ENCODE results near the gene G2E3.

The G2E3 gene

DNA sequence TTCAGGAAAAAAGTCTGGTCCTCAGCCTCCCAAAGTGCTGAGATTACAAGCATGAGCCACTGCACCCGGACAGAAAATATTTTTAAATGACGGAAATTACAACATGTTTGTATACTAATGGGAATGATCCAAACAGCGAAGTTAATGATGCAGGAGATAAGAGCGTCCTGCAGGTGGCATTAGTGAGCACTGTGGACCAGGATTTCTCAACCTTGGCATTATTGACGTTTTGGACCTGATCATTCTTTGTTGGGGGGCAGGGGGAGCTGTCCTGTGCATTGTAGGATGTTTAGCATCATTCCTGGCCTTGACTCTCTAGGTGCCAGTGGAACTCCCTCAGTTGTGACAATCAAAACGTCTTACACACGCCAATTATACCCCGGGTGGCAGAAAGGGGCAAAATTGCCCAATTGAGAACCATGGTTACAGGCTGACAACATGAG lies 97.3 kb downstream of the G2E3 start:
- TF ChIP-seq, protein P1, sequence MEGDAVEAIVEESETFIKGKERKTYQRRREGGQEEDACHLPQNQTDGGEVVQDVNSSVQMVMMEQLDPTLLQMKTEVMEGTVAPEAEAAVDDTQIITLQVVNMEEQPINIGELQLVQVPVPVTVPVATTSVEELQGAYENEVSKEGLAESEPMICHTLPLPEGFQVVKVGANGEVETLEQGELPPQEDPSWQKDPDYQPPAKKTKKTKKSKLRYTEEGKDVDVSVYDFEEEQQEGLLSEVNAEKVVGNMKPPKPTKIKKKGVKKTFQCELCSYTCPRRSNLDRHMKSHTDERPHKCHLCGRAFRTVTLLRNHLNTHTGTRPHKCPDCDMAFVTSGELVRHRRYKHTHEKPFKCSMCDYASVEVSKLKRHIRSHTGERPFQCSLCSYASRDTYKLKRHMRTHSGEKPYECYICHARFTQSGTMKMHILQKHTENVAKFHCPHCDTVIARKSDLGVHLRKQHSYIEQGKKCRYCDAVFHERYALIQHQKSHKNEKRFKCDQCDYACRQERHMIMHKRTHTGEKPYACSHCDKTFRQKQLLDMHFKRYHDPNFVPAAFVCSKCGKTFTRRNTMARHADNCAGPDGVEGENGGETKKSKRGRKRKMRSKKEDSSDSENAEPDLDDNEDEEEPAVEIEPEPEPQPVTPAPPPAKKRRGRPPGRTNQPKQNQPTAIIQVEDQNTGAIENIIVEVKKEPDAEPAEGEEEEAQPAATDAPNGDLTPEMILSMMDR (IDR thresholded peaks at IDR 0.05; ENCODE audit: borderline replicate concordance, insufficient read depth, low read depth, low read length): peak; percentile 70; the same call in 1 of the 2 replicates
- H3K4me3 ChIP-seq (ENCODE audit: low read depth, low read length): no peak overlapping the region

- TF ChIP-seq, protein P1 (IDR thresholded peaks at IDR 0.05; ENCODE audit: borderline replicate concordance, insufficient read depth, low read depth, low read length): no peak
- no peak overlapping the region for H3K4me3 ChIP-seq (ENCODE audit: low read depth, low read length)
Measured at GRCh38 chr14:30657050-30657449, 98.1 kb downstream of the G2E3 start.

GRCh38 chr14:30657606-30658163 lies 98.7 kb downstream of the G2E3 start:
- no peak overlapping the region for H3K4me3 ChIP-seq (ENCODE audit: low read depth, low read length)
- TF ChIP-seq, protein P1 (IDR thresholded peaks at IDR 0.05; ENCODE audit: borderline replicate concordance, insufficient read depth, low read depth, low read length): no peak

- TF ChIP-seq, protein P1 (IDR thresholded peaks at IDR 0.05; ENCODE audit: borderline replicate concordance, insufficient read depth, low read depth, low read length): no peak
- H3K4me3 ChIP-seq (ENCODE audit: low read depth, low read length): no peak overlapping the region
Measured at GRCh38 chr14:30658645-30659044, 99.7 kb downstream of the G2E3 start.

- TF ChIP-seq, protein P1 (IDR thresholded peaks at IDR 0.05; ENCODE audit: borderline replicate concordance, insufficient read depth, low read depth, low read length): no peak
Measured at GRCh38 chr14:30669594-30669993, 110.6 kb downstream of the G2E3 start.

More at GRCh38 chr14:30669594-30669993, 110.6 kb downstream of the G2E3 start:
- no peak overlapping the region for H3K4me3 ChIP-seq (ENCODE audit: low read depth, low read length)

Measured in GM12875 (cell line).